ELR (cell line): ENCODE data around the gene RPLP1.

ENCODE experiments used
- DNase-seq: peaks from one replicate; pipeline ENCODE4 v3.0.0-alpha.2; 2015; ENCODE audit warnings: low read depth

RPLP1 gene

GRCh38 chr15:69469467-69470201 is 17.0 kb downstream of the RPLP1 start:
- DNase-seq: peak; percentile 62

DNA sequence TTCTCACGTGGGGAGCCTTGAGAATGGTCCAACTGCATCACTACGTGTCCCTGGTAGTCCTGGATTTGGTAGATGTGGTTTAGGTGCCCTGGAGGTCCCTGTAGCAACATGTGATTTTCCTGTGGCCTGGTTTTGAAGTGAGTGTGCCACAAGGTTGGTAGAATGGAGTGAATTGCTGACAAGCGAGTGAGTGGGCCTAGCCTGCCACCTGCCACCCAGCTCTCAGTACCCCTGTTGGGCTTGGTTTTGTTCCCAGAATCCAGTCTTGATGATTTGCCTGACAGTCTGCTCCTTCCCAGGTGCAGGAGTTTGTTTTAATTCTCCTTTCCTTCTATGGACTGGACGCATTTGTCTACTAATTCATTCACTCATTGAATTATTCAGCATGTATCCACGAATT is 19.4 kb downstream of the RPLP1 start:
- no peak for DNase-seq

GRCh38 chr15:69472562-69472961 is 19.9 kb downstream of the RPLP1 start:
- no peak for DNase-seq

GRCh38 chr15:69474291-69474690 is 21.7 kb downstream of the RPLP1 start:
- peak; percentile 92 for DNase-seq

DNA sequence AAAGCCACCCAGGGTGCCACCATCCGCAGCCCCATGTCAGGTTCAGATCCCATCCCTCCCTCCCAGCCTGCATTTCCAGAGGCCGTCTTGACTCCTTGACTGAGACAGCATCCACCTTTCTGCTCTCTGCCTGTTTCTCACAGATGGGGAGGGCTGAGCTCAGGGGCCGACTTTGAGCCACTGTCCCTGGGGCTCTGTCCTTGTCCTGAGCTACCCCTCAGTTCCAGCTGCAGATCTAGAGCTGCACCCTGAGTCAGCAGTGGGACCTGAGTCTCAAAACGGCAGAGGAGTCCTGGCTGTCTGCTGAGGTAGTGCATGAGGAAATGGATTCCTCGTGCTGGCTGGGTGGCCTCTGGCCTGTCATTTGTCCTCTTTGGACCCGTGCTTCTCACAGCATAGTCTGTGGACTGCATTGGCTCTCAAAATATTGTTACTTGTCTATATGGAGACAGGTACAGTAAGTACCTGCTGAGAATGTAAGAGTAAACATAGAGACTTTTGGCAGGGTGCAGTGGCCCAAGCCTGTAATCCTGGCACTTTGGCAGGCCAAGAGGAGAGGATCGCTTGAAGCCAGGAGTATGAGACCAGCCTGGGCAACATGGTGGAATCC is 22.3 kb downstream of the RPLP1 start:
- peak; percentile 72 for DNase-seq

GRCh38 chr15:69475769-69476358 is 23.2 kb downstream of the RPLP1 start:
- DNase-seq: peak; percentile 80

DNA sequence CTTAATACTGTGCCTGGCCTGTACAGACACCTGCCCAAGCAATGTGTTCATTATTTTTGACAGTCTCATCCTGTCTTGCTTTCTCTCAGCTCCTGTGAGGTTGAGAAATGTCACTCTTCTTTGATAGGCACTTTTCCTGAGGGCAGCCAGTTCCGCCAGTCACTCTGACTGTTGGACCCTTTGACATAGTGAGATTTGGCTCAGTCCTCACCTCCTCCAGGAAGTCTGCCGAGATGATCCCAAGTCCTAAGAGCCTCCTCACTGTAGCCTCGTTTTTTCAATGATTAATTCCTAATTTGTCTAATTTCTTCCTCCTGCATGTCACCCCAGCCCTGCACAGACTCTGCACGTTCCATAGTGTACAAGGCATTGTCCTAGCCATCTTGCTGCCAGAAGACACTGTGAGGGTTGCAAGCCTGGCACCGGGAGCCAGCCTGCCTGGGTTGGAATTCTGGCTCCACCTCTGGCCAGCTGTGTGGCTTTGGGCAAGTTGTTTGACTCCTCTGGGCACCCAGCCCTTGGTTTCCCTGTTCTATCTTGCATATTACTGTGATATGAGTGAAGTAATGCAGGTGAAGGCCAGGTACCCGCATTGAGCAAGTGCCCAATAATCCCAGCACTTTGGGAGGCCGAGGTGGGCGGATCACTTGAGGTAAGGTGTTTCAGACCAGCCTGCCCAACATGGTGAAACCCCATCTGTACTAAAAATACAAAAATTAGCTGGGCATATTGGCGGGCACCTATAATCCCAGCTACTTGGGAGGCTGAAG is 24.3 kb downstream of the RPLP1 start:
- DNase-seq: no peak

- peak; percentile 59 for DNase-seq
Measured at GRCh38 chr15:69478259-69478781, 25.7 kb downstream of the RPLP1 start.

DNA sequence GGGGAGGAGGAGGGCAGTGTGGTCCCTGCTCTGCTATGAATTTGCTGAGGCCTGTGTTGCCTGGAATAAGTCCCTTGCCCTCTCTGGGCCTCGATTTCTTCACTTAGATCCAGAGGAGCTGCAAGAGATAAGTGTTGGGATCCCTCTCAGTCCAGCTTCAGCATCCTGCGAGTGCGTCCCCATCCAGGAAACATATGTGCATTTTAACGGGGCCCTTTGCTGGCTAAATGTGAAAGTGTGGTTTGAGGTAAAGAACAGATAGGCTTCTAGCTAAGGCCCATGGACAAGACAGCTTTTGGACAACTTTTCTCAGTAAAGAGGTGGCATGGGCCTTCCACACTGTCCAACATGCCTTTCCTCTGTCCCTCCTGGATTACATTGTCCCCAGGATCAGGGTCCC is 26.5 kb downstream of the RPLP1 start:
- no peak for DNase-seq

DNA sequence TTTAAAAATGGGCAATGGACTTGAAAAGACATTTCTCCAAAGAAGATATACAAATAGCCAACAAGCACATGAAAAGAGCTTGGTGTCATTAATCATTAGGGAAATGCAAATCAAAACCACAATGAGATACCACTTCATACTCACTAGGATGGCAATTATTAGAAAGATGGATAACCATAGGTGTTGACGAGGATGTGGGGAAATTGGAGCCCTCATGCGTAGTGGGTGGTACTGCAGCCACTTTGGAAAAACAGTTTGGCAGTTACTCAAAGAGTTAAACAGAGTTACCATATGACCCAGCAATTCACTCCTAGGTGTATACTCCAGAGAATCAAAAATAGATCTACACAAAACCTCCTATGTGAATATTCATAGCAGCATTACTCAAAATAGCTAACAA is 27.4 kb downstream of the RPLP1 start:
- DNase-seq: no peak

DNA sequence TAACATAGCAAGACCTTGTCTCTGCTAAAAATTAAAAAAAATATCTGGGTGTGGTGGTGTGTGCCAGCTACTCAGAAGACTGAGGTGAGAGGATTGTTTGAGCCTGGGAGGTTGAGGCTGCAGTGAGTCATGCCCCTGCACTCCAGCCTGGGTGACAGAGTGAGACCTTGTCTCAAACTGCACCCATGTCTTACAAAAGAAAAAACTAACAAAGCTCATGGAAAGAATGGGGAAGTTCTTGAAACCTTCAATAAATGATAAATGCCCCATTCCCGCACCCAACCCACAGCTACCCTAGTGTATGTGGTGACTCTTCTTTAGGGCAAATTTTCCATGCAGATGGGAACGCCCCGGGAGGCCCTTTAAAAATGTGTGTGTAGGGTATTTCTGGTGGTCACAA is 28.3 kb downstream of the RPLP1 start:
- DNase-seq: no peak

GRCh38 chr15:69482686-69483256 is 30.2 kb downstream of the RPLP1 start:
- no peak for DNase-seq

GRCh38 chr15:69484837-69485236 is 32.2 kb downstream of the RPLP1 start:
- DNase-seq: no peak

- DNase-seq: no peak
Measured at GRCh38 chr15:69486481-69487110, 34.0 kb downstream of the RPLP1 start.

DNA sequence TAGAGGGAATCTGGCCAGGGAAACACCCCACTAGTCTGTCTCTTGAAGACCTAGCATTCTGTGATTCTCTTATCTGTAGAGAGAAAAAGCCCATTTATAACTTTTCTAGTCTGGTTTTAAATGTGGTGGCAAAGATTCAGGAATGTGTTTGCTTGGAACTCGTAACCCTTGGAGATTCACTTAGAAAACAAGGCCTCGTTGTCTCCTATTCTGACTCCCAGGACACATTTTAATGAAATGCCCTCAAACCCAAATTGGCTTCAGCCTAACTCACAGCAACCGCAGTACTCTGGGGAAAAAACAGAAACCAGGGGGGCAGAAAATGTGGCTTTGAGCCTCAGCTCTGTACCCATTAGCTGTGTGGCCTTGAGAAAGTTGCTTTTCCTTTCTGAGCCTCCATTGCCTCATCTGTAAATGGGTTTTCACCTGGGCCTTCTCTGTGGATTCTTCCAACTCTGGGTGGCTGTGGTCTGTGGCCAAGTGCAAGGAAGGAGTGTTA is 36.5 kb downstream of the RPLP1 start:
- no peak for DNase-seq

- DNase-seq: no peak
Measured at GRCh38 chr15:69490356-69491037, 37.9 kb downstream of the RPLP1 start.

- no peak for DNase-seq
Measured at GRCh38 chr15:69491038-69491505, 38.5 kb downstream of the RPLP1 start.

- DNase-seq: no peak
Measured at GRCh38 chr15:69493406-69493805, 40.8 kb downstream of the RPLP1 start.

DNA sequence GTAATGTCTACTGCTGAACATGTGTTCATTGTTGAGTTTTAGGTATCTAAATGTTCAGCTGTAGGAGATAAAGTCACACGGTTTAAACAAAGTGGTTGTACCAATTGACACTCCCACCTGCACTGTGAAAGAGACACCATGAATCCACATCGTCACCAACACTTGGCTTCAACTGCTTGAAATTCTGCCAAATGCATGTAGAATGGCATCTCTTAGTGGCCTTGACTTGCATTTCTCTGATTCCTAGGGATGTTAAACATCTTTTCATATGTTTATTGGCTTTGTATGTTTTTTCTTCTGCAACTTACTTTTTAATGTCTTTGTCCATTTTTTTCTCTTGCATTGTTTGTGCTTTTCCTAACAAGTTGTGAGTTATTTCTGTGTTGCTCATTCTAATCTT is 43.4 kb downstream of the RPLP1 start:
- DNase-seq: no peak

- no peak for DNase-seq
Measured at GRCh38 chr15:69497076-69497475, 44.5 kb downstream of the RPLP1 start.

GRCh38 chr15:69497667-69498066 is 45.0 kb downstream of the RPLP1 start:
- DNase-seq: no peak
